GM12878 (cell line): ENCODE data around the gene INSIG2. TPM values are rescaled to one million over a fixed set of nuclear protein-coding genes. Genes with fewer than 3 reads are reported as not detected.

Experiments
- ATAC-seq: fragments of 200-7000 bp; cut with Tn5 transposase; 3 replicates; pipeline ENCODE4 v1.9.1; 2020; ENCODE audit warnings: mild to moderate bottlenecking, moderate library complexity
- BruUV-seq: library from RNA; stranded (reverse); fragments of 400-500 nt; replicated peaks from 2 replicates; lab custom pipeline; 2021; lab: Mats Ljungman, UMichigan
- CTCF ChIA-PET: fragments of 300-600 bp; sonication (Branson Sonifier 250); formaldehyde crosslinking; extraction: SDS; loops from one replicate; lab custom pipeline; 2021; ENCODE audit warnings: inconsistent platforms; lab: Yijun Ruan, JAX
- POLR2A ChIA-PET: fragments of 350-600 bp; formaldehyde crosslinking; extraction: SDS; loops from one replicate; lab custom pipeline; 2021; ENCODE audit warnings: inconsistent platforms; lab: Charles Lee
- RAD21 ChIA-PET: fragments of 300-600 bp; sonication (Branson Sonifier 250); formaldehyde crosslinking; loops from one replicate; lab custom pipeline; 2023; ENCODE audit warnings: antibody characterized with exemption; ENCODE audit not compliant: unreplicated experiment; lab: Charles Lee
- SMC1A ChIA-PET: fragments of 300-600 bp; sonication (Branson Sonifier 250); formaldehyde crosslinking; loops from one replicate; lab custom pipeline; 2023; ENCODE audit not compliant: unreplicated experiment, uncharacterized antibody; lab: Charles Lee
- DNase-seq: peaks from one replicate; pipeline ENCODE4 v3.0.0-alpha.2; 2011; ENCODE audit warnings: low read depth, low spot score
- FAIRE-seq: peaks from 3 replicates; lab custom pipeline; 2011; peaks lifted over from hg19 to GRCh38; lab: Jason Lieb, UNC
- H2AFZ ChIP-seq: 2 replicates; pipeline ENCODE4 v1.6.0; 2011; ENCODE audit warnings: low read depth, low read length, control low read depth; ENCODE audit not compliant: control insufficient read depth
- H3K27ac ChIP-seq: 2 replicates; pipeline ENCODE4 v1.5.1; 2011; ENCODE audit warnings: control low read depth; ENCODE audit not compliant: control insufficient read depth, insufficient read depth
- H3K27me3 ChIP-seq, 2 experiments: replicated peaks in 1 of 2; 2 replicates each; pipeline versions ENCODE4 v1.6.0 to v1.6.1; 2011; ENCODE audit warnings: low read length in 1 of 2; ENCODE audit not compliant: control insufficient read depth in 2 of 2, insufficient read depth in 2 of 2
- H3K36me3 ChIP-seq, 2 experiments: 2 replicates each; pipeline ENCODE4 v1.5.1; 2011; ENCODE audit warnings: low read length in 1 of 2; ENCODE audit not compliant: control insufficient read depth in 2 of 2, insufficient read depth in 2 of 2
- H3K4me1 ChIP-seq: 2 replicates; pipeline ENCODE4 v1.6.1; 2011; ENCODE audit warnings: mild to moderate bottlenecking, low read length, moderate library complexity, mixed read lengths; ENCODE audit not compliant: control insufficient read depth, insufficient read depth
- H3K4me2 ChIP-seq: 2 replicates; pipeline ENCODE4 v1.6.0; 2011; ENCODE audit warnings: control low read depth; ENCODE audit not compliant: control insufficient read depth, insufficient read depth
- H3K4me3 ChIP-seq: fragments of 200-600 bp; sonication (generic); 2 replicates; pipeline ENCODE4 v1.5.1; 2016
- H3K79me2 ChIP-seq: 2 replicates; pipeline ENCODE4 v1.6.0; 2011; ENCODE audit warnings: low read length; ENCODE audit not compliant: control insufficient read depth, insufficient read depth
- H3K9ac ChIP-seq: 2 replicates; pipeline ENCODE4 v1.8.0; 2011; ENCODE audit warnings: low read length, control low read depth, mixed read lengths; ENCODE audit not compliant: control insufficient read depth, insufficient read depth
- H3K9me3 ChIP-seq: replicated peaks from 3 replicates; pipeline ENCODE4 v1.5.1; 2011; ENCODE audit warnings: mild to moderate bottlenecking, low read length; ENCODE audit not compliant: control insufficient read depth, insufficient read depth
- H4K20me1 ChIP-seq: 2 replicates; pipeline ENCODE4 v1.6.0; 2011; ENCODE audit not compliant: control insufficient read depth, insufficient read depth
- ASH2L ChIP-seq: fragments of 300-600, 200-600 bp; sonication (generic); IDR thresholded peaks from 2 replicates; pipeline ENCODE4 v1.6.1; 2017; ENCODE audit warnings: low read depth, mild to moderate bottlenecking, borderline replicate concordance
- ATF7 ChIP-seq: fragments of 450-650 bp; IDR thresholded peaks from 2 replicates; pipeline ENCODE4 v1.6.1; 2016; ENCODE audit warnings: low read depth, mild to moderate bottlenecking
- BCL11A ChIP-seq: IDR thresholded peaks from 2 replicates; pipeline ENCODE4 v1.6.1; 2011; ENCODE audit warnings: low read depth, low read length
- BCL3 ChIP-seq: IDR thresholded peaks from 2 replicates; pipeline ENCODE4 v1.6.1; 2011; ENCODE audit warnings: borderline replicate concordance, low read depth, mild to moderate bottlenecking, moderate library complexity, low read length; ENCODE audit not compliant: insufficient read depth, poor library complexity, severe bottlenecking
- BHLHE40 ChIP-seq, 2 experiments: fragments of 450-650 bp in 1 of 2; IDR thresholded peaks; 2 replicates each; pipeline ENCODE4 v1.6.1; 2011 to 2017; ENCODE audit warnings: low read depth in 2 of 2, borderline replicate concordance in 1 of 2, improper control_type of control experiment in 1 of 2, low read length in 1 of 2, mild to moderate bottlenecking in 1 of 2
- HDAC2 ChIP-seq: fragments of 200-600 bp; sonication (generic); IDR thresholded peaks from 2 replicates; pipeline ENCODE4 v1.6.1; 2017
- MXI1 ChIP-seq: fragments of 150-350 bp; IDR thresholded peaks from 2 replicates; pipeline ENCODE4 v1.6.1; 2011; ENCODE audit warnings: low read depth, mild to moderate bottlenecking, inconsistent platforms, low read length, improper control_type of control experiment
- NR2C1 ChIP-seq: fragments of 450-650 bp; IDR thresholded peaks from 2 replicates; pipeline ENCODE4 v1.6.1; 2017; ENCODE audit warnings: antibody characterized with exemption, mild to moderate bottlenecking, moderate library complexity
- POLR2AphosphoS2 ChIP-seq: IDR thresholded peaks from 2 replicates; pipeline ENCODE4 v1.6.1; 2011; ENCODE audit warnings: low read depth, mild to moderate bottlenecking, low read length, improper control_type of control experiment, moderate library complexity
- RELA ChIP-seq: fragments of 450-650 bp; IDR thresholded peaks from 2 replicates; pipeline ENCODE4 v1.8.0; 2014; ENCODE audit warnings: borderline replicate concordance; ENCODE audit not compliant: partially characterized antibody
- RFX5 ChIP-seq: IDR thresholded peaks from 2 replicates; pipeline ENCODE4 v1.6.1; 2011; ENCODE audit warnings: low read depth, low read length, improper control_type of control experiment
- SMAD5 ChIP-seq: IDR thresholded peaks from 2 replicates; pipeline ENCODE4 v1.6.1; 2016; ENCODE audit warnings: antibody characterized with exemption, low read depth
- TCF3 ChIP-seq: IDR thresholded peaks from 2 replicates; pipeline ENCODE4 v1.6.1; 2012; ENCODE audit warnings: low read depth, mild to moderate bottlenecking, low read length, borderline replicate concordance; ENCODE audit not compliant: insufficient read depth
- ZNF24 ChIP-seq: fragments of 450-650 bp; IDR thresholded peaks from 2 replicates; pipeline ENCODE4 v1.6.1; 2017; ENCODE audit warnings: antibody characterized with exemption, mild to moderate bottlenecking
- ZZZ3 ChIP-seq: IDR thresholded peaks from 2 replicates; pipeline ENCODE4 v1.6.1; 2011; ENCODE audit warnings: low read depth; ENCODE audit not compliant: control insufficient read depth, insufficient read length
- WGBS: methylation state at CpG from one replicate; pipeline ENCODE4 v1.1.6; 2016; ENCODE audit warnings: low lambda C conversion rate; ENCODE audit not compliant: insufficient replicate concordance, insufficient coverage; ENCODE audit errors: missing lambda C conversion rate; 5-methylcytosine and 5-hydroxymethylcytosine counted together
- in situ Hi-C: fragments of 300-500 bp; cut with MboI; formaldehyde crosslinking; loops from 9 replicates; pipeline ENCODE4 v1.14.3; 2018; ENCODE audit warnings: mixed read lengths
- intact Hi-C: fragments of 100-400 bp; cut with micrococcal nuclease; formaldehyde crosslinking; loops from one replicate; pipeline ENCODE4 v1.14.2; 2022; ENCODE audit not compliant: unreplicated experiment
- polyA plus RNA-seq, 11 experiments: library from polyadenylated mRNA; depleted of rRNA in 4 of 11; unstranded in 6 of 11; stranded (reverse) in 5 of 11; fragments of >200 nt; fragmentation: Nextera tagmentation in 4 of 11; fragmentation: Illumina TruSeq in 1 of 11; extraction: Ambion mirVana in 4 of 11; extraction: Trizol in 1 of 11; gene quantifications; 1 replicate in 1 of 11; 2 replicates in 10 of 11; pipeline versions ENCODE4 v1.2.1 to v1.2.3, GENCODE V29; 2011 to 2016; ENCODE audit warnings: inconsistent platforms in 2 of 11, missing spikeins in 2 of 11, low read depth in 1 of 11
- total RNA-seq, 4 experiments: library from RNA; depleted of rRNA in 3 of 4; stranded (reverse); fragments of >200 nt in 3 of 4; fragmentation: Illumina TruSeq in 1 of 4; extraction: Trizol in 1 of 4; gene quantifications; 2 replicates each; pipeline versions ENCODE4 v1.2.1 to v1.2.3, GENCODE V29; 2013 to 2021
- TF ChIP-seq, protein P1 (sequence below): IDR thresholded peaks from 2 replicates; pipeline ENCODE4 v1.6.1; 2012; ENCODE audit warnings: improper control_type of control experiment, low read depth, low read length; ENCODE audit not compliant: insufficient replicate concordance

The INSIG2 gene
- total and polyA plus RNA-seq, 10 of the 15 experiments (the other 5 are each of a cell fraction or from before 2014, with no cell fraction given), result 4.9 to 92.7 (median 12.0) TPM

DNA sequence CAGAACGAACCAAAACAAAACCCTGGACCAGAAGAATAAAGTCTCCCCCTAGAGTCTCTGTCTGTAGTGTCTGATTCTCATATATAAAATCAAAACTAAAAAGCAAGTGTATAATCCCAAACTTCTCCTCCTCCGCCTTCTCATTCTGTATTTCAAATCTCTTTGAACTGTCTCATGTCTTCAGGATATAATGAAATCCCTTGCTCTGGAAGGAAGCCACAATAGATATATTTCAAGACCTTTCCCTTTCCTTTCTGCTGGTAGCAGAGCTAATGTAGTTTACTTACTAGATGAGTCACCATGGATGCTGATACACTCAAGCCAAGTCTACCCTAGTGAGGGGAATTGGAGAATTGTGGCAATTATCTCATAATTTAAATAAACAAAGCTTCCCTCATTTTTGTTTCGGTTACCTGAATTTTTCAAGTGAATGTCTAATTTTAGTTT is 40.9 kb upstream of the INSIG2 start:
- POLR2A ChIA-PET, result interaction anchor here (0.5 to 1.7 kb wide), 3 partner anchors 13 to 41 kb away, joined by 5 to 7 read pairs (median 7); partner anchors contain the start of gene INSIG2
- no peak for TF ChIP-seq ASH2L
- TF ChIP-seq BCL3, result no peak
- TF ChIP-seq SMAD5, result no peak
- TF ChIP-seq BHLHE40 (IDR thresholded peaks at IDR 0.05; ENCODE audit: borderline replicate concordance in 1 of 2, low read depth in 2 of 2, low read length in 1 of 2), result no peak
- TF ChIP-seq NR2C1, result no peak
- no peak for TF ChIP-seq POLR2AphosphoS2
- no peak for TF ChIP-seq BCL11A
- TF ChIP-seq HDAC2, result no peak
- TF ChIP-seq RFX5, result no peak
- no peak for TF ChIP-seq ATF7
- no peak for TF ChIP-seq RELA
- no peak for TF ChIP-seq TCF3
- TF ChIP-seq, protein P1, sequence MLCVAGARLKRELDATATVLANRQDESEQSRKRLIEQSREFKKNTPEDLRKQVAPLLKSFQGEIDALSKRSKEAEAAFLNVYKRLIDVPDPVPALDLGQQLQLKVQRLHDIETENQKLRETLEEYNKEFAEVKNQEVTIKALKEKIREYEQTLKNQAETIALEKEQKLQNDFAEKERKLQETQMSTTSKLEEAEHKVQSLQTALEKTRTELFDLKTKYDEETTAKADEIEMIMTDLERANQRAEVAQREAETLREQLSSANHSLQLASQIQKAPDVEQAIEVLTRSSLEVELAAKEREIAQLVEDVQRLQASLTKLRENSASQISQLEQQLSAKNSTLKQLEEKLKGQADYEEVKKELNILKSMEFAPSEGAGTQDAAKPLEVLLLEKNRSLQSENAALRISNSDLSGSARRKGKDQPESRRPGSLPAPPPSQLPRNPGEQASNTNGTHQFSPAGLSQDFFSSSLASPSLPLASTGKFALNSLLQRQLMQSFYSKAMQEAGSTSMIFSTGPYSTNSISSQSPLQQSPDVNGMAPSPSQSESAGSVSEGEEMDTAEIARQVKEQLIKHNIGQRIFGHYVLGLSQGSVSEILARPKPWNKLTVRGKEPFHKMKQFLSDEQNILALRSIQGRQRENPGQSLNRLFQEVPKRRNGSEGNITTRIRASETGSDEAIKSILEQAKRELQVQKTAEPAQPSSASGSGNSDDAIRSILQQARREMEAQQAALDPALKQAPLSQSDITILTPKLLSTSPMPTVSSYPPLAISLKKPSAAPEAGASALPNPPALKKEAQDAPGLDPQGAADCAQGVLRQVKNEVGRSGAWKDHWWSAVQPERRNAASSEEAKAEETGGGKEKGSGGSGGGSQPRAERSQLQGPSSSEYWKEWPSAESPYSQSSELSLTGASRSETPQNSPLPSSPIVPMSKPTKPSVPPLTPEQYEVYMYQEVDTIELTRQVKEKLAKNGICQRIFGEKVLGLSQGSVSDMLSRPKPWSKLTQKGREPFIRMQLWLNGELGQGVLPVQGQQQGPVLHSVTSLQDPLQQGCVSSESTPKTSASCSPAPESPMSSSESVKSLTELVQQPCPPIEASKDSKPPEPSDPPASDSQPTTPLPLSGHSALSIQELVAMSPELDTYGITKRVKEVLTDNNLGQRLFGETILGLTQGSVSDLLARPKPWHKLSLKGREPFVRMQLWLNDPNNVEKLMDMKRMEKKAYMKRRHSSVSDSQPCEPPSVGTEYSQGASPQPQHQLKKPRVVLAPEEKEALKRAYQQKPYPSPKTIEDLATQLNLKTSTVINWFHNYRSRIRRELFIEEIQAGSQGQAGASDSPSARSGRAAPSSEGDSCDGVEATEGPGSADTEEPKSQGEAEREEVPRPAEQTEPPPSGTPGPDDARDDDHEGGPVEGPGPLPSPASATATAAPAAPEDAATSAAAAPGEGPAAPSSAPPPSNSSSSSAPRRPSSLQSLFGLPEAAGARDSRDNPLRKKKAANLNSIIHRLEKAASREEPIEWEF, result no peak
- TF ChIP-seq ZZZ3, result no peak
- TF ChIP-seq MXI1, result no peak
- no peak for TF ChIP-seq ZNF24
- no peak overlapping the region for H2AFZ ChIP-seq
- no peaks in the 10 kb centered on the region for H4K20me1 ChIP-seq
- SMC1A ChIA-PET, result interaction anchor here (0.7 to 7.9 kb wide), 37 partner anchors 10 to 812 kb away, joined by 3 to 358 read pairs (median 4); partner anchors contain the start of genes CCDC93, DDX18 and INSIG2
- FAIRE-seq (no peak), ATAC-seq (no peak), DNase-seq (no peak)
- H3K4me2 ChIP-seq, result no peak overlapping the region
- no peaks in the 10 kb centered on the region for H3K9me3 ChIP-seq
- CTCF ChIA-PET, result interaction anchor here (0.9 to 13.2 kb wide), 42 partner anchors 12 to 813 kb away, joined by 3 to 626 read pairs (median 5); partner anchors contain the start of genes DDX18 and INSIG2
- WGBS, result 39% methylated on average over 3 of the region's 3 CpGs
- H3K4me1 ChIP-seq, result peaks cover 7% of the 10 kb centered on the region; the same call in 1 of the 2 replicates
- RAD21 ChIA-PET, result interaction anchor here (0.8 to 8.6 kb wide), 30 partner anchors 8 to 231 kb away, joined by 3 to 266 read pairs (median 5); partner anchors contain the start of genes CCDC93 and INSIG2
- H3K27ac ChIP-seq, result no peak overlapping the region
- H3K27me3 ChIP-seq, result peaks cover 0 to 5% of the 10 kb centered on the region in 2 experiments; a peak in 2 of 4 replicates
- H3K36me3 ChIP-seq, result no peaks in the 10 kb centered on the region
- H3K9ac ChIP-seq, result no peak overlapping the region
- no peak overlapping the region for H3K4me3 ChIP-seq
- intact Hi-C loops (loop anchor here (5.0 kb wide), 4 partner anchors 100 to 810 kb away; no protein-coding TSS in a partner anchor), in situ Hi-C loops (loop anchor here (25.0 kb wide), 1 partner anchor 815 kb away; no protein-coding TSS in a partner anchor)
- no TSS peak for BruUV-seq
- H3K79me2 ChIP-seq, result no peaks in the 10 kb centered on the region
